Hematopoietic multipotent progenitor cell treated with erythropoietin and hydrocortisone succinate and interleukin-3 and kit ligand, for 15 days (in vitro differentiated cells): ENCODE data around the gene LYPD5.

ENCODE experiments used
- DNase-seq: peaks from one replicate; pipeline ENCODE4 v3.0.0-alpha.2; 2015; ENCODE audit warnings: low spot score

LYPD5 gene

GRCh38 chr19:43752287-43752875 is 49.9 kb downstream of the LYPD5 start:
- no peak for DNase-seq

GRCh38 chr19:43751466-43752220 is 50.6 kb downstream of the LYPD5 start:
- no peak for DNase-seq

DNA sequence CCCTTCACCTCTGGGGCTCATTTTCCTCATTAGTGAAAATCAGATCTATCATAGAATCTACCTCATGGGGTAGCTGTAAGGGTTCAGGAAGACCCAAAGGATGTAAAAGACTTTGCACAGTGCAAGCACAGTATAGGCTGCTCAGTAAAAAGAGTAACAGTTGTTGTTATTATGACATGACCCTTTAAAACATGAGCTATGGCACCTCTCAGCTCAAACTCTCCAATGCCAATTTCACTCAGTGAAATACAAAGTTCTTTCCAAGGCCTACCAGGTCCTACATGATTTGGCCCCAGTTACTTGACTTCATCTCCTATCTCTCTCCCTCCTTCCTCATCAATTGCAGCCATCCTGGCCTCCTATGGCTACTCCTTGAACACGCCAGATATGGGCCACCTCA is 52.3 kb downstream of the LYPD5 start:
- DNase-seq, result no peak

DNA sequence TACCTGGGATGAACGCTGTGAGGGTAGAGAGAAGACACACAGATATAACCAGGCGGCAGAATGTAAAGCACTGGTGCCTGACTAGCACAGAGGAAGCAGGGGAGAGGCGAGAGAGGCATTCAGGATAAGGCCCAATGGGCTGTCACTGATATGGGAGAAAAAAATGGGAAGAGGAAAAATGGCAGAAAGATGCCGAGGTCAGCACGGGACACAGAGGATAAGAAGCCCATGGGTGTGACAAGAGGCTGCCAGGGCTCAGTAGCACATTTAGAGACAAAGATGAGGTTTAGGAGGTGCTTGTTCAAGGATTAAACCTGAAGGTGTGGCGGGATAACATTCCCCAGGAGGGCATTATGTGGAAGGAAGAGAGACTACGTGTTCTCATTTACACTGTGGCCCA is 53.1 kb downstream of the LYPD5 start:
- DNase-seq, result no peak

DNA sequence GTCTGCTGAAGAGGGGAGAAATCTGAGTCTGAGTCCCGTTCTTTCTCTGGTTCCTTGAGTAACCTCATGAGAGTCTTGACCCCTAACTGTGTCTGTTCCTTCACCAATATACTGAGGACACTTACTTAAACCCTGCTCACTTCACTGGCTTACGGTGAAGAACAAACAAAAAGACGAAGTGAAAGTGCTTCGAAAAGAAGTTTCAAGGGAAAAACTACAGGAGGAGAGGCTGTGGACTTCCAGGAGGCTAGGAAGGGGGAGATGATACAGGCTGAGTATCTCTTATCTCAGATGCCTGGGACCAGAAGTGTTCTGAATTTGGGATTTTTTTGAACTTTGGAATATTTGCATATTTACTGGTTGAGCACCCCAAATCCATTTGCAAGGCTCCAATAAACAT is 53.6 kb downstream of the LYPD5 start:
- no peak for DNase-seq

- DNase-seq, result no peak
These were observed 54.0 kb downstream of the LYPD5 start for GRCh38 chr19:43748205-43748594.

DNA sequence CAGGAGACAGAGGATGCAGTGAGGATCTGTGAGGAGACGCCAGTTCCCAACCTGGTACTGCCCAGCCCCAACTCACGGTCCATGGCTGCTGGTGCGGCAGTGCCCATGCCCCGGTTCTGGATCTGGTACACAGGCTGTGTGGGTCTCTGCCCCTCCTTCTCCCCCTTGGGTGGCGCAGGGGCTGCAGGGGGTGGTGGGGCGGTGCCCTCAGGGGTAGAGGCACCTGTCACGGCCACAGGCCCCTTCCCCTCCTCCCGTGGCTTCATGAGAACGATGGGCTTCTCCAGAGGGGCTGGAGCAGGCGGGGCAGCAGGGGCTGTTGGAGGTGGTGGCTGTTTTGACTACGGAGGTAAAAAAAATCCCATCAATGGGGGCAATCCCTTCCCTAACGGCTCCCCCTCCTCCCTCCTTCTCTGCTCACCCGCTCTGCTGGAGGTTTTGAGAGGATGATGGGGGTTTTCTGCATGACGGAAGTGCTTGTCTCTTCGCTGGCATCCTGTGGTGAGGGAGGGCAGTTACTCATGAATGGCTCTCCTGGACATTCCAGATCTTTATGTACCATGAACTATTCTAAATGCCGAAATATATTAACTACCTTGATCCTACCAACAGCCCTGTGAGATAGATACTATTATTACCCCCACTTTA is 54.6 kb downstream of the LYPD5 start:
- no peak for DNase-seq
